Measurements from ENCODE around the gene RALGDS. TPM values are rescaled to one million over a fixed set of nuclear protein-coding genes. Genes with fewer than 3 reads are reported as not detected.

RALGDS gene
- total and polyA plus RNA-seq, 9 of the 15 experiments (the other 6 are each of a cell fraction or from before 2014, with no cell fraction given), result 0.75 to 43.3 (median 27.1) TPM

DNA sequence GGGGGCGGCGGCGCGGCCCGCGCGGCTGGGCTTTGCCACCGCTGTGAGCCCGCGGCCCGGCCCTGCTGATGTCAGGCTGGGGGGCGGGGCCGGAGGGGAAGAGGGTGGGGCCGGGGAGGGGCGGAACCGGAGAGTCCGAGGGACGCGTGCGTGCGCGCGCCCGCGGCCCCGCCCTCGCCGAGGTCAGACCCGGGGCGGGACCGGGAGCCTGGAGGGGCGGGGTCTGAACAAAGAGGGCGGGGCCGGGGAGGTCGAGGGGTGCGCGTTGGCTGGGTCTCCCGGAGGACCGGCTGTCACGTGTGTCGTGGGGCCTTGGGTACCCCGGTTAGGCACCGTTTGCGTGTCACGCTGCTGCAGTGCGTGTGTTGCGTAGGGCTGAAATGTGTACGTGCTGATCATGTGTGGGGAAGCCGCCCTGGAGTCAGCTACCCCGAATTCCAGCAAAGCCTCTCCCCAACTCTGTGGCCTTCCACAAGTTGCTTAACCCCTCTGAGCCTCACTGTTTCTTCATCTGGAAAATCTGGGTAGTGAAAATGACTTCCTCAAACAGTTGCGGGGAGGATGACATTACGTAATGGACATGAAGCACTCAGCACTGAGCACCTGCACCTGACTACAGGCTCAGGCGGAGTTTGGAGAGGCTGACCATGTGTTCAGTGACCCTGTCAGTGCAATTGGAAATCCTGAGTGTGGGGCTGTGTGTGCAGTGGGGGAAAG lies at the start of gene RALGDS (continued):
- TF ChIP-seq MAZ (CRISPR knock-in tag; conservative IDR thresholded peaks at IDR 0.05 in 1 of 2, IDR thresholded peaks at IDR 0.05 in 1 of 2) (0 out of 4 replicates have a peak, but pooled peaks of 1 of the 2 experiments have one; percentile 37), TCFL5 (CRISPR knock-in tag; conservative IDR thresholded peaks at IDR 0.05) (no peak), ZNF431 (CRISPR knock-in tag; IDR thresholded peaks at IDR 0.05) (no peak), MAFF (IDR thresholded peaks at IDR 0.05; ENCODE audit: low read length) (no peak)

GRCh38 chr9:133170716-133171115 lies 49.7 kb upstream of the RALGDS start:
- Histone ChIP-seq H3K79me2 (ENCODE audit: control insufficient read depth, insufficient read depth, low read length) (no peaks in the 10 kb centered on the region), H3K36me3 (ENCODE audit: control insufficient read depth, insufficient read depth, low read length) (no peaks in the 10 kb centered on the region), H3K4me3 (no peak overlapping the region), H3K9me3 (replicated peaks; ENCODE audit: control insufficient read depth, insufficient read depth, low read depth, low read length) (no peaks in the 10 kb centered on the region), H3K27ac (ENCODE audit: extremely low read depth, low read depth, low read length) (no peak overlapping the region), H3K4me1 (replicated peaks in 1 of 2; ENCODE audit: control insufficient read depth in 2 of 2, insufficient read depth in 2 of 2, low read length in 2 of 2) (peaks cover 0 to 14% of the 10 kb centered on the region in 2 experiments; a peak in 2 of 5 replicates), H3K9ac (ENCODE audit: insufficient read depth in 1 of 2, low read depth in 2 of 2, low read length in 2 of 2) (no peak overlapping the region), H3K4me2 (ENCODE audit: insufficient read depth, low read length) (no peak overlapping the region), H2AFZ (ENCODE audit: low read depth, low read length) (no peak overlapping the region), H3K27me3 (ENCODE audit: control insufficient read depth in 2 of 2, insufficient read depth in 2 of 2, low read length in 2 of 2) (peaks cover 3 to 22% of the 10 kb centered on the region in 2 experiments; a peak in 2 of 5 replicates), H3K9me1 (ENCODE audit: control insufficient read depth, insufficient read depth, low read length) (no peaks in the 10 kb centered on the region), H4K20me1 (replicated peaks; ENCODE audit: control insufficient read depth, insufficient read depth, low read length) (no peaks in the 10 kb centered on the region)
- BruUV-seq (replicated peaks), result no TSS peak
- no peak for FAIRE-seq
- intact Hi-C loops (cut with micrococcal nuclease) (no loop called here), in situ Hi-C loops (cut with MboI) (no loop called here)
- ATAC-seq, result no peak
- CTCF ChIA-PET (ENCODE audit: low intra/inter-chr PET ratio), result no interaction called here
- no peak for DNase-seq (ENCODE audit: extremely low read depth in 1 of 4, low spot score in 3 of 4)
- WGBS (ENCODE audit: insufficient coverage, low coverage, missing lambda C conversion rate), result 51% methylated on average over 8 of the region's 11 CpGs
- POLR2A ChIA-PET, result interaction anchor here (0.9 to 1.1 kb wide), 2 partner anchors 10 to 184 kb away, joined by 3 to 5 read pairs; no protein-coding TSS in a partner anchor
- TF ChIP-seq BCL6 (CRISPR knock-in tag; IDR thresholded peaks at IDR 0.05) (no peak), GABPB1 (CRISPR knock-in tag; IDR thresholded peaks at IDR 0.05) (no peak), ID3 (CRISPR knock-in tag; IDR thresholded peaks at IDR 0.05) (no peak), ID3 (tag; IDR thresholded peaks at IDR 0.05) (no peak), ZNF584 (CRISPR knock-in tag; IDR thresholded peaks at IDR 0.05; ENCODE audit: low read depth) (no peak), ZNF699 (CRISPR knock-in tag; IDR thresholded peaks at IDR 0.05; ENCODE audit: insufficient replicate concordance) (no peak), HEY1 (CRISPR knock-in tag; IDR thresholded peaks at IDR 0.05; ENCODE audit: borderline replicate concordance) (no peak), ZBTB7A (IDR thresholded peaks at IDR 0.05; ENCODE audit: borderline replicate concordance, control insufficient read depth, low read depth, low read length) (no peak), ZC3H11A (IDR thresholded peaks at IDR 0.05; ENCODE audit: low read depth, low read length) (no peak), ZNF384 (IDR thresholded peaks at IDR 0.05; ENCODE audit: low read depth, low read length) (no peak), EWSR1 (IDR thresholded peaks at IDR 0.05; ENCODE audit: borderline replicate concordance, low read depth, partially characterized antibody) (no peak), NR4A1 (CRISPR knock-in tag; IDR thresholded peaks at IDR 0.05) (no peak), NR4A1 (tag; IDR thresholded peaks at IDR 0.05) (no peak)
- TF ChIP-seq, protein P1, sequence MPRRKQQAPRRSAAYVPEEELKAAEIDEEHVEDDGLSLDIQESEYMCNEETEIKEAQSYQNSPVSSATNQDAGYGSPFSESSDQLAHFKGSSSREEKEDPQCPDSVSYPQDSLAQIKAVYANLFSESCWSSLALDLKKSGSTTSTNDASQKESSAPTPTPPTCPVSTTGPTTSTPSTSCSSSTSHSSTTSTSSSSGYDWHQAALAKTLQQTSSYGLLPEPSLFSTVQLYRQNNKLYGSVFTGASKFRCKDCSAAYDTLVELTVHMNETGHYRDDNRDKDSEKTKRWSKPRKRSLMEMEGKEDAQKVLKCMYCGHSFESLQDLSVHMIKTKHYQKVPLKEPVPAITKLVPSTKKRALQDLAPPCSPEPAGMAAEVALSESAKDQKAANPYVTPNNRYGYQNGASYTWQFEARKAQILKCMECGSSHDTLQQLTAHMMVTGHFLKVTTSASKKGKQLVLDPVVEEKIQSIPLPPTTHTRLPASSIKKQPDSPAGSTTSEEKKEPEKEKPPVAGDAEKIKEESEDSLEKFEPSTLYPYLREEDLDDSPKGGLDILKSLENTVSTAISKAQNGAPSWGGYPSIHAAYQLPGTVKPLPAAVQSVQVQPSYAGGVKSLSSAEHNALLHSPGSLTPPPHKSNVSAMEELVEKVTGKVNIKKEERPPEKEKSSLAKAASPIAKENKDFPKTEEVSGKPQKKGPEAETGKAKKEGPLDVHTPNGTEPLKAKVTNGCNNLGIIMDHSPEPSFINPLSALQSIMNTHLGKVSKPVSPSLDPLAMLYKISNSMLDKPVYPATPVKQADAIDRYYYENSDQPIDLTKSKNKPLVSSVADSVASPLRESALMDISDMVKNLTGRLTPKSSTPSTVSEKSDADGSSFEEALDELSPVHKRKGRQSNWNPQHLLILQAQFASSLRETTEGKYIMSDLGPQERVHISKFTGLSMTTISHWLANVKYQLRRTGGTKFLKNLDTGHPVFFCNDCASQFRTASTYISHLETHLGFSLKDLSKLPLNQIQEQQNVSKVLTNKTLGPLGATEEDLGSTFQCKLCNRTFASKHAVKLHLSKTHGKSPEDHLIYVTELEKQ (CRISPR knock-in tag; IDR thresholded peaks at IDR 0.05), result no peak
